ENCODE results near the gene FSD2. TPM values are rescaled to one million over a fixed set of nuclear protein-coding genes. Genes with fewer than 3 reads are reported as not detected.

The FSD2 gene
- total and polyA plus RNA-seq, 2 donors: under 0.01 to 0.05 TPM

GRCh38 chr15:82847703-82848102, 41.8 kb upstream of the FSD2 start:
- H3K4me3 ChIP-seq (ENCODE audit: low read length in 2 of 2): no peak overlapping the region
- no peaks in the 10 kb centered on the region for H3K36me3 ChIP-seq (ENCODE audit: control insufficient read depth in 2 of 2, insufficient read depth in 2 of 2, low read length in 1 of 2)
- DNase-seq (ENCODE audit: low read depth in 6 of 9, low spot score in 9 of 9): no peak
- peaks cover 22 to 34% of the 10 kb centered on the region in 2 donors for H3K4me1 ChIP-seq (ENCODE audit: control insufficient read depth in 2 of 2, insufficient read depth in 2 of 2, low read length in 2 of 2)
- 86% methylated on average over 8 of the region's 8 CpGs for WGBS
- no peaks in the 10 kb centered on the region for H3K9me3 ChIP-seq (ENCODE audit: control insufficient read depth in 2 of 2, insufficient read depth in 1 of 2, low read length in 1 of 2)
- H3K27ac ChIP-seq (ENCODE audit: low read depth in 1 of 2, low read length in 1 of 2): no peak overlapping the region
- no peaks in the 10 kb centered on the region for H3K27me3 ChIP-seq (ENCODE audit: control insufficient read depth in 2 of 2, insufficient read depth in 1 of 2, low read length in 1 of 2)

DNA sequence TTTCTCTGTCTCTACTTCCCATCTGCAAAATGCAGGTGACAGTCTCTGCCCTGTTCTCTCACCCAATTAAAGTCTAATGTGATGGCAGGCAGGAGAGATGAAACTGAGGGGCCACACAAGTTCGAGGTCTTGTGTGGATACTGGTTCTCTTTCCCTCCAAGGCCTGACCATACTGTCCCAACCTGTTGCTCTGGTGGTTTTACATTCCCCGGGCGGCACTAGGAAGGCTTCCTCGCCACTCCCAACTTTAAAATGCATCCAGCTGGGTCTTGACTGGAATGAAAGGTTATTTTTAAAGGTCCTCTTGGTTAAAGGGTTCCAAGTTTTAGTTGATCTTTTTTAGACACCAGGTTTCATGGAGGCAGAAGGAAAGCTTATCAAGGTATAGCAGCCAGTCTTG, 40.8 kb upstream of the FSD2 start:
- H3K4me1 ChIP-seq (ENCODE audit: control insufficient read depth in 2 of 2, insufficient read depth in 2 of 2, low read length in 2 of 2): peaks cover 19 to 26% of the 10 kb centered on the region in 2 donors
- no peaks in the 10 kb centered on the region for H3K27me3 ChIP-seq (ENCODE audit: control insufficient read depth in 2 of 2, insufficient read depth in 1 of 2, low read length in 1 of 2)
- 95% methylated on average over 4 of the region's 4 CpGs for WGBS
- H3K4me3 ChIP-seq (ENCODE audit: low read length in 2 of 2): no peak overlapping the region
- H3K36me3 ChIP-seq (ENCODE audit: control insufficient read depth in 2 of 2, insufficient read depth in 2 of 2, low read length in 1 of 2): no peaks in the 10 kb centered on the region
- H3K9me3 ChIP-seq (ENCODE audit: control insufficient read depth in 2 of 2, insufficient read depth in 1 of 2, low read length in 1 of 2): no peaks in the 10 kb centered on the region
- no peak overlapping the region for H3K27ac ChIP-seq (ENCODE audit: low read depth in 1 of 2, low read length in 1 of 2)
- DNase-seq (ENCODE audit: low read depth in 6 of 9, low spot score in 9 of 9): no peak

DNA sequence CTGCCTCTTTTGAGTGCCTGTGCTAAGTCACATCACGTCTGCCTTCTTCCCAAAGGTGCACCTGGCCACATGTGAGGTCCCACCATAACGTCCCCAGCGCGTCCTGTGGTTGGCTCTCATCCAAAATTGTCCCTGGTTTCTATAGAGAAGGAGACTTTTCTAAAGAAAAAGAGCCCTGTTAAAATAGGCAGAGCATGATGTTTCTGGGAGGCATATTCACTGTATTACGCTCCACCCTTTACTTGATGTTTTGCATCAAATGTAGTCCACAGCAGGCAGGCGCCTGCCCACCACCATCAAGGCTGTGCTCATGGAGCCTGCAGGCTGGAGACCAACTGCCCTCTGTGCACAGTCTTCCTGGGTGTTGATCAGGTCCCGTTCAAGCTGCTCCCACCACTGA, 39.8 kb upstream of the FSD2 start:
- no peak for DNase-seq (ENCODE audit: low read depth in 6 of 9, low spot score in 9 of 9)
- no peaks in the 10 kb centered on the region for H3K27me3 ChIP-seq (ENCODE audit: control insufficient read depth in 2 of 2, insufficient read depth in 1 of 2, low read length in 1 of 2)
- peaks cover 15 to 18% of the 10 kb centered on the region in 2 donors for H3K4me1 ChIP-seq (ENCODE audit: control insufficient read depth in 2 of 2, insufficient read depth in 2 of 2, low read length in 2 of 2)
- WGBS: 75% methylated on average over 7 of the region's 7 CpGs
- no peaks in the 10 kb centered on the region for H3K9me3 ChIP-seq (ENCODE audit: control insufficient read depth in 2 of 2, insufficient read depth in 1 of 2, low read length in 1 of 2)
- no peak overlapping the region for H3K27ac ChIP-seq (ENCODE audit: low read depth in 1 of 2, low read length in 1 of 2)
- H3K4me3 ChIP-seq (ENCODE audit: low read length in 2 of 2): no peak overlapping the region
- H3K36me3 ChIP-seq (ENCODE audit: control insufficient read depth in 2 of 2, insufficient read depth in 2 of 2, low read length in 1 of 2): no peaks in the 10 kb centered on the region

DNA sequence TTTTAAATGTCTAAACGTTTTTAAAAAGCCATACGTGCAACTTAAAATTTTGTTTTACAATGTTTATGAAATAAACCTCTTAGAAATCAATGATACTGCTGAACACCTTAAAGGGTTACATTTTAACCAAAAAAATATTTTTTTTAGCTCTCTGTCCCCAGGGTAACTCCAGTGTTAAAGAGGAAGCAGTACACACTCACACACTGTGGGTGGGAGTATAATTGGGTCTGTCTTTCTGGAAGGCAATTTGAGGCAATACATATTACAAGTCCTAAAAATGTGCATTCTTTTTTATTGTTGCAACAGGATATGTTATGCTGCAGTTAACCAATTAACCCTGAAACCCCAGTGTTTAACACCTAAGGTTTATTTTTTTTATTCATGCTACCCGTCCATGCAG, 37.7 kb upstream of the FSD2 start:
- H3K36me3 ChIP-seq (ENCODE audit: control insufficient read depth in 2 of 2, insufficient read depth in 2 of 2, low read length in 1 of 2): no peaks in the 10 kb centered on the region
- H3K4me1 ChIP-seq (ENCODE audit: control insufficient read depth in 2 of 2, insufficient read depth in 2 of 2, low read length in 2 of 2): peaks cover 4% of the 10 kb centered on the region in 2 donors
- no peak for DNase-seq (ENCODE audit: low read depth in 6 of 9, low spot score in 9 of 9)
- no peaks in the 10 kb centered on the region for H3K27me3 ChIP-seq (ENCODE audit: control insufficient read depth in 2 of 2, insufficient read depth in 1 of 2, low read length in 1 of 2)
- no peaks in the 10 kb centered on the region for H3K9me3 ChIP-seq (ENCODE audit: control insufficient read depth in 2 of 2, insufficient read depth in 1 of 2, low read length in 1 of 2)
- H3K27ac ChIP-seq (ENCODE audit: low read depth in 1 of 2, low read length in 1 of 2): no peak overlapping the region
- WGBS: 96% methylated on average over 3 of the region's 3 CpGs
- H3K4me3 ChIP-seq (ENCODE audit: low read length in 2 of 2): no peak overlapping the region

DNA sequence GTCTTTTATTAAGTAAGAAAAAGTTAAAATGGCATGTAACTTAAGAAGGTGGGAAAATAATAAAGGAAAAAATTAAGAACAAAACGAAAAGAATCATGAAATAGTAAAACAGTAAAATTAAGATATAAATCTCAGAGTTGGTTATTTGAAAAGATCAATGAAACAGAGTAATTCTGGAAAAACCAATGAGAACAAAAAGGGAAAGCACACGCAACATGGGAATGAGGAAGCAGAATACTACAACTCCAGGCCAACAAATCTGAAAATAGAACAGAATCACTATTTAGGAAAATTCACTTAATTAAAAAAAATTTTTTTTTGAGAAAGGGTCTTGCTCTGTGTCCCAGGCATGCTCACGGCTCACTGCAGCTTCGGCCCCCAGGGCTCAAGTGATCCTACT, 34.3 kb upstream of the FSD2 start:
- Histone ChIP-seq H3K27ac (ENCODE audit: low read depth in 1 of 2, low read length in 1 of 2) (no peak overlapping the region), H3K27me3 (ENCODE audit: control insufficient read depth in 2 of 2, insufficient read depth in 1 of 2, low read length in 1 of 2) (no peaks in the 10 kb centered on the region), H3K4me1 (ENCODE audit: control insufficient read depth in 2 of 2, insufficient read depth in 2 of 2, low read length in 2 of 2) (peaks cover 4% of the 10 kb centered on the region in 2 donors), H3K9me3 (ENCODE audit: control insufficient read depth in 2 of 2, insufficient read depth in 1 of 2, low read length in 1 of 2) (peaks cover 0 to 2% of the 10 kb centered on the region in 2 donors), H3K36me3 (ENCODE audit: control insufficient read depth in 2 of 2, insufficient read depth in 2 of 2, low read length in 1 of 2) (peaks cover 25 to 30% of the 10 kb centered on the region in 2 donors), H3K4me3 (ENCODE audit: low read length in 2 of 2) (no peak overlapping the region)
- DNase-seq (ENCODE audit: low read depth in 6 of 9, low spot score in 9 of 9): no peak
- 99% methylated on average over 4 of the region's 4 CpGs for WGBS

DNA sequence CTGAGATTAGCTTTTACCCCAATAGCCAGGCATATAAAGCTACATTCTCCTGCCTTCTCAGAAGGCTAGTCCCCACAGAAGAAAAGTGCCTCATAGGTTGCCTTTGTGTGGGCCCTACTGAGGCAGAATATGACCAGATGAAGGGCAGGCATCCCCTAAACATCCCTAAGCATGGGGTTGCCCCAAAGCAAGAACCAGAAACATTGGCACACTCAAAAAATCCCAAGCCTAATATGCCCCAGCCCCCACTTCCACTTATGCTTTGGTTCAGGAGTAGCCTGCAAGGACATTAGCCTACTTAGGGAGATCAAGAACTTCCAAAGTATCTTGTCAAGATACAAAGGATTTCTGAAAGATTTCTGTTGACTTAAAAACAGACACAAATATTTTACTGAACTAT, 33.3 kb upstream of the FSD2 start:
- H3K4me1 ChIP-seq (ENCODE audit: control insufficient read depth in 2 of 2, insufficient read depth in 2 of 2, low read length in 2 of 2): no peaks in the 10 kb centered on the region
- peaks cover 33 to 38% of the 10 kb centered on the region in 2 donors for H3K36me3 ChIP-seq (ENCODE audit: control insufficient read depth in 2 of 2, insufficient read depth in 2 of 2, low read length in 1 of 2)
- H3K9me3 ChIP-seq (ENCODE audit: control insufficient read depth in 2 of 2, insufficient read depth in 1 of 2, low read length in 1 of 2): peaks cover 0 to 2% of the 10 kb centered on the region in 2 donors
- no peak overlapping the region for H3K27ac ChIP-seq (ENCODE audit: low read depth in 1 of 2, low read length in 1 of 2)
- no peaks in the 10 kb centered on the region for H3K27me3 ChIP-seq (ENCODE audit: control insufficient read depth in 2 of 2, insufficient read depth in 1 of 2, low read length in 1 of 2)
- no peak for DNase-seq (ENCODE audit: low read depth in 6 of 9, low spot score in 9 of 9)
- no peak overlapping the region for H3K4me3 ChIP-seq (ENCODE audit: low read length in 2 of 2)

- H3K36me3 ChIP-seq (ENCODE audit: control insufficient read depth in 2 of 2, insufficient read depth in 2 of 2, low read length in 1 of 2): peaks cover 41 to 47% of the 10 kb centered on the region in 2 donors
- no peak overlapping the region for H3K4me3 ChIP-seq (ENCODE audit: low read length in 2 of 2)
- H3K27me3 ChIP-seq (ENCODE audit: control insufficient read depth in 2 of 2, insufficient read depth in 1 of 2, low read length in 1 of 2): no peaks in the 10 kb centered on the region
- peaks cover 0 to 2% of the 10 kb centered on the region in 2 donors for H3K9me3 ChIP-seq (ENCODE audit: control insufficient read depth in 2 of 2, insufficient read depth in 1 of 2, low read length in 1 of 2)
- H3K4me1 ChIP-seq (ENCODE audit: control insufficient read depth in 2 of 2, insufficient read depth in 2 of 2, low read length in 2 of 2): peaks cover 0 to 1% of the 10 kb centered on the region in 2 donors
- WGBS: 98% methylated on average over 14 of the region's 14 CpGs
- H3K27ac ChIP-seq (ENCODE audit: low read depth in 1 of 2, low read length in 1 of 2): no peak overlapping the region
- DNase-seq (ENCODE audit: low read depth in 6 of 9, low spot score in 9 of 9): no peak
These were observed 32.3 kb upstream of the FSD2 start for GRCh38 chr15:82838096-82838735.

DNA sequence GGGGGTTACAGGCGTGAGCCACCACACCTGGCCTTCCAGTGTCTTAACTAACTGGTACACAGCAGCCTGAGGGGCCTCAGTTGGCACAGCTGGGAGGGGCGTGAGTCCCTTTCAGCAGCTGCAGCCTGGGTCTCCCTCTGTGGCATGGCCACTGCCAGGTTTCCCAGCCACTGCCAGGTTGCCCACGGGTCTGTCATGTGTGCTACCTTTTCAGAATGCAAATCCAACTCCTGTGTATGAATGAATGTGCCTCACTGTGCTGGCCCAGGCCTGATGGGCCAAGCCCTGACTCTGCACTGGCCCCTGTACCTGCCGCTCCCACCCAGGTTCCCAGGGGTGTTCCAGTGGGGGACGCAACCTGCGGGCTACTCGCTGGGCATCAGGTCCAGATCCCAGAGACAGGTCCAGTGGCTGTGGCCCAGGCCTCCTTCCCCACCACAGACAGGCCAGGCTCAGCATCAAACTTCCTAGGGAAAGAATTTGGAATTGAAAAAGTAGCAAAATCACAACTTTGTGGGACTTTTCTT, 29.6 kb upstream of the FSD2 start:
- peaks cover 60 to 63% of the 10 kb centered on the region in 2 donors for H3K36me3 ChIP-seq (ENCODE audit: control insufficient read depth in 2 of 2, insufficient read depth in 2 of 2, low read length in 1 of 2)
- H3K27me3 ChIP-seq (ENCODE audit: control insufficient read depth in 2 of 2, insufficient read depth in 1 of 2, low read length in 1 of 2): no peaks in the 10 kb centered on the region
- H3K4me1 ChIP-seq (ENCODE audit: control insufficient read depth in 2 of 2, insufficient read depth in 2 of 2, low read length in 2 of 2): peaks cover 0 to 4% of the 10 kb centered on the region in 2 donors
- no peak overlapping the region for H3K4me3 ChIP-seq (ENCODE audit: low read length in 2 of 2)
- H3K27ac ChIP-seq (ENCODE audit: low read depth in 1 of 2, low read length in 1 of 2): no peak overlapping the region
- H3K9me3 ChIP-seq (ENCODE audit: control insufficient read depth in 2 of 2, insufficient read depth in 1 of 2, low read length in 1 of 2): peaks cover 0 to 2% of the 10 kb centered on the region in 2 donors
- 98% methylated on average over 7 of the region's 7 CpGs for WGBS
- DNase-seq (ENCODE audit: low read depth in 6 of 9, low spot score in 9 of 9): no peak

DNA sequence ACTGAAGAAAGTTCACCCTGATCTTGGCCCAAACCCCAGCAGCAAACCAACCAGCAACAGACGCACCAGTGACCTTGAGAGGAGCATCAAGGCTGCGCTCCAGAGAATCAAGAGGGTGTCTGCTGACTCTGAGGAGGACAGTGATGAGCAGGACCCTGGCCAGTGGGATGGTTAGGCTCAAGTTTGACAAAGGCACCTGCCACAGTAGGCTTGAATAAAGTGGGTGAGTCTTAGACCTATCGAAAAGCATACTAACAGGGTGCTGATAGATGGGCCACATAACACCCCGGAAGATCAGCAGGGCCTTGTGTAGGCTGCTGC, 27.5 kb upstream of the FSD2 start:
- Histone ChIP-seq H3K27ac (ENCODE audit: low read depth in 1 of 2, low read length in 1 of 2) (peak overlapping the region; percentile 3 to 10), H3K4me1 (ENCODE audit: control insufficient read depth in 2 of 2, insufficient read depth in 2 of 2, low read length in 2 of 2) (peaks cover 0 to 4% of the 10 kb centered on the region in 2 donors), H3K27me3 (ENCODE audit: control insufficient read depth in 2 of 2, insufficient read depth in 1 of 2, low read length in 1 of 2) (no peaks in the 10 kb centered on the region), H3K36me3 (ENCODE audit: control insufficient read depth in 2 of 2, insufficient read depth in 2 of 2, low read length in 1 of 2) (peaks cover 72 to 78% of the 10 kb centered on the region in 2 donors), H3K9me3 (ENCODE audit: control insufficient read depth in 2 of 2, insufficient read depth in 1 of 2, low read length in 1 of 2) (peaks cover 0 to 2% of the 10 kb centered on the region in 2 donors), H3K4me3 (ENCODE audit: low read length in 2 of 2) (no peak overlapping the region)
- no peak for DNase-seq (ENCODE audit: low read depth in 6 of 9, low spot score in 9 of 9)
- WGBS: 95% methylated on average over 4 of the region's 4 CpGs

Measured in thymus (tissue), 11 donors.